ENCODE results near the gene SLC38A10. TPM values are rescaled to one million over a fixed set of nuclear protein-coding genes. Genes with fewer than 3 reads are reported as not detected.

The SLC38A10 gene
- total and polyA plus RNA-seq, 2 of the 13 experiments (the other 11 are each of a cell fraction or from before 2014, with no cell fraction given) = 23.4 to 55.8 TPM

- TF ChIP-seq REPIN1 (CRISPR knock-in tag; IDR thresholded peaks at IDR 0.05; ENCODE audit: borderline replicate concordance, low read depth) = 0 out of 2 replicates have a peak, but pooled peaks have one; percentile 10
- TF ChIP-seq ZNF335 (CRISPR knock-in tag; IDR thresholded peaks at IDR 0.05) = no peak; the same call in 1 of the 2 replicates
- TF ChIP-seq PITX1 (CRISPR knock-in tag; IDR thresholded peaks at IDR 0.05) = peak; percentile 73
- TF ChIP-seq PLSCR1 (CRISPR knock-in tag; IDR thresholded peaks at IDR 0.05; ENCODE audit: borderline replicate concordance) = 0 out of 2 replicates have a peak, but pooled peaks have one; percentile 18
- TF ChIP-seq ZNF747 (CRISPR knock-in tag; IDR thresholded peaks at IDR 0.05; ENCODE audit: borderline replicate concordance) = no peak
- TF ChIP-seq CSRNP1 (CRISPR knock-in tag; IDR thresholded peaks at IDR 0.05) = peak; percentile 96
- TF ChIP-seq NFATC3 (CRISPR knock-in tag; IDR thresholded peaks at IDR 0.05) = peak; percentile 74; the same call in 1 of the 2 replicates
- TF ChIP-seq IKZF4 (CRISPR knock-in tag; IDR thresholded peaks at IDR 0.05; ENCODE audit: borderline replicate concordance, low read depth, not compliant biosample characterization) = no peak
- TF ChIP-seq HOXA9 (CRISPR knock-in tag; IDR thresholded peaks at IDR 0.05; ENCODE audit: borderline replicate concordance) = no peak
- TF ChIP-seq KAT8 (CRISPR knock-in tag; IDR thresholded peaks at IDR 0.05) = peak; percentile 75
- TF ChIP-seq KMT2A (CRISPR knock-in tag; IDR thresholded peaks at IDR 0.05) = 0 out of 2 replicates have a peak, but pooled peaks have one; percentile 12
- TF ChIP-seq AFF4 (CRISPR knock-in tag; IDR thresholded peaks at IDR 0.05) = no peak
- TF ChIP-seq GTF3A (CRISPR knock-in tag; conservative IDR thresholded peaks at IDR 0.05) = no peak
- no peak for TF ChIP-seq PAX8 (CRISPR knock-in tag; IDR thresholded peaks at IDR 0.05; ENCODE audit: borderline replicate concordance)
- TF ChIP-seq ZNF331 (CRISPR knock-in tag; IDR thresholded peaks at IDR 0.05) = 0 out of 2 replicates have a peak, but pooled peaks have one; percentile 14
- no peak for TF ChIP-seq ZNF180 (CRISPR knock-in tag; IDR thresholded peaks at IDR 0.05; ENCODE audit: borderline replicate concordance, low read depth)
- TF ChIP-seq RAD21 (CRISPR knock-in tag; IDR thresholded peaks at IDR 0.05) = peak; percentile 15
- TF ChIP-seq FOSL2 (CRISPR knock-in tag; IDR thresholded peaks at IDR 0.05) = peak; percentile 10; the same call in 1 of the 2 replicates
- TF ChIP-seq SMAD3 (CRISPR knock-in tag; IDR thresholded peaks at IDR 0.05) = no peak
- TF ChIP-seq GATAD1 (CRISPR knock-in tag; IDR thresholded peaks at IDR 0.05) = 0 out of 2 replicates have a peak, but pooled peaks have one; percentile 5
- 0 out of 2 replicates have a peak, but pooled peaks have one; percentile 54 for TF ChIP-seq RBAK (CRISPR knock-in tag; IDR thresholded peaks at IDR 0.05)
- TF ChIP-seq CHD4 (IDR thresholded peaks at IDR 0.05; ENCODE audit: borderline replicate concordance, low read length) = no peak
These were observed 72.0 kb downstream of the SLC38A10 start, which contains the start of gene CEP131 (continued) for GRCh38 chr17:81222906-81223761.

Measured in HepG2 (cell line).